ENCODE data around the gene PBXIP1.
"Not testable (repeated sequence)": the region's sequence is repeated elsewhere in the genome, so short reads cannot be mapped to it uniquely, and the experiment has no call there.

Gene PBXIP1

GRCh38 chr1:154994591-154994990 lies 38.7 kb upstream of the PBXIP1 start:
- no peak for DNase-seq (ENCODE audit: low read depth)

GRCh38 chr1:154994269-154994587 lies 38.3 kb upstream of the PBXIP1 start:
- no peak for DNase-seq (ENCODE audit: low read depth)

GRCh38 chr1:154993572-154994268 lies 37.8 kb upstream of the PBXIP1 start, which contains the start of gene LENEP:
Gene LENEP, plus strand, starts transcription at chr1:154993586. Its CDS starts 22 bp downstream, at chr1:154993608.
- DNase-seq (ENCODE audit: low read depth) = no peak

DNA sequence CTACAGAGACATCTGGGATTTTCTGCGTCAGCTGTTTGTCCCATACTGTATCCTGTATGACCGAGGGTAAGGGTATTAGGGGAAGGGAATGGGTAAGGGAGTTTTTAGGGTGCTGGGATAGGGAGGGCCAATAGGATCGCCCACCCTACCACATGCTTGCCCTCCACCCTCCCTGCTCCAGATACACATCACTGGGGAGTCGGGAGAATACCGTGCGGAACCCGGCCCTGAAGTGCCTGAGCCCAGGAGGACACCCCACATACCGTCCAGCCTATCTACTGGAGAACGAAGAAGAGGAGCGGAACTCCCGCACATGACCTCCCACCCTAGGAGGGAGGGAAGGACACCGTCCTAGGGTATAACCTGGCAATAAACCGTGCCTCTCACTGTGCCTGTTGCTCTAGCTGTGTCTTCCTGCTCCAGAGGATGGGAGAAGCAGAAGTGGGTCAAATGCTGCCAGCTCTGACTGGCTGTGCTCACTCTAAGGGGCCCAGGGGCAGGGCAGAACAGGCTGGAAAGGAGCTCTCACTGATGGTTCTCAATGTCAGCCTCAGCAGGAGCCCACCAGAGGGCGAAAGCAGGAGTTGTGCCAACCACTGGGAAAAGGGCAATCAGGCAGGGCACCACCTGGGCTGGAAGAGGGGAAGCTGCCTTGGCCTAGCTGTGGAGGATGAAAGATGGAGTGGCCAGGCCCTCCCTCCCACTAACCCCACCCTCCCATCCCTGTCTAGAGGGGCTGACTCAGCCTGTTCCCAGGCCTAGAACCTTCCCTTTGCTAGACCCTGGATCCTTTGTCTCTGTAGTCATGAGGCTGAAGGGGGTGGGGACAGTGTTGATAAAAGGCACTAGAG lies 37.0 kb upstream of the PBXIP1 start:
- DNase-seq (ENCODE audit: low read depth) = peak; percentile 61

GRCh38 chr1:154990276-154990675 lies 34.4 kb upstream of the PBXIP1 start:
- DNase-seq (ENCODE audit: low read depth) = no peak

DNA sequence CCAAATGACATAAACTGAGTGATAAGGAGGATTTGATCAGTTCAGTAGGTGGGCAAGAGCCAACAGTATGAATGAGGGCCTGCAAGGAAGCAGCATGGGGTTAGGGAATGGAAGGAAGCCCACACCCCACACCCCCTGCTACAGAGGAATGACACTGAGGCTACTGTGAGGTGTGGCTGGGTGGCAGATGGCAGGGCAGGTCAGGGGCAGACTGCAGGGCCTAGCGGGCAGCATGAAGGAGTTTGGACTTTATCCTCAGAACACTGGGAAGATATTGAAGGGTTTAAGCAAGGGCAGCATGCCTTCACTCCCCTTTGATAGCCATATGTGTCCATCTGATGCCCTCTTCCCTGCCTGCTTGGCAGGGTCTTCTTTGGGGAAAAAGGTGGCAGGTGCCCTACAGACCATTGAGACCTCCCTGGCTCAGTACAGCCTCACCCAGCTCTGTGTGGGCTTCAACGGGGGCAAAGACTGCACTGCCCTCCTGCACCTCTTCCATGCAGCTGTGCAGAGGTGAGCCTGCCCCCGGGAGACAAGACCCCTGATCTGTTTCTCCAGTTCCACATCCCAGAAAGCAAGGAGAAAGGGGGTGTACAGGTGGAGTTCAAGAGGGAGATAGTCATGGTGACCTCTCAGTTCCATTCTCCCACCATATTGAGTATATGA lies 33.4 kb upstream of the PBXIP1 start:
- no peak for DNase-seq (ENCODE audit: low read depth)

DNA sequence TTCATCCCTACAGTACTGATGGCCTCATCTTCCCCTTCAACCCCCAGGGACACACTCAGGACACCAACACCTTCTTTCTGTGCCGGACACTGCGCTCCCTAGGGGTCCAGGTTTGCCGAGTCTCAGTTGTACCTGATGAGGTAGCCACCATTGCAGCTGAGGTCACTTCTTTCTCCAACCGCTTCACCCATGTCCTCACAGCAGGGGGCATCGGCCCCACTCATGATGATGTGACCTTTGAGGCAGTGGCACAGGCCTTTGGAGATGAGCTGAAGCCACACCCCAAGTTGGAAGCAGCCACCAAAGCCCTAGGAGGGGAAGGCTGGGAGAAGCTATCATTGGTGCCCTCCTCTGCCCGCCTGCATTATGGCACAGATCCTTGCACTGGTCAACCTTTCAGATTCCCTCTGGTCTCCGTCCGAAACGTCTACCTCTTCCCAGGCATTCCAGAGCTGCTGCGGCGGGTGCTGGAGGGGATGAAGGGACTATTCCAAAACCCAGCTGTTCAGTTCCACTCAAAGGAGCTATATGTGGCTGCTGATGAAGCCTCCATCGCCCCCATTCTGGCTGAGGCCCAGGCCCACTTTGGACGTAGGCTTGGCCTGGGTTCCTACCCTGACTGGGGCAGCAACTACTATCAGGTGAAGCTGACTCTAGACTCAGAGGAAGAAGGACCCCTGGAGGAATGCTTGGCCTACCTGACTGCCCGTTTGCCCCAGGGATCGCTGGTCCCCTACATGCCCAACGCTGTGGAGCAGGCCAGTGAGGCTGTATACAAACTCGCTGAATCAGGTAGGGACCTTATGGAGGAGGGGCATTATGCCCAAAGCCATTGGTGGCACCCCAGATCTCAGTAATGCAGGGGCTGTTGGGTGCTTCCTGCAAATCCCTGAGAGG lies 32.4 kb upstream of the PBXIP1 start:
- no peak for DNase-seq (ENCODE audit: low read depth)

DNA sequence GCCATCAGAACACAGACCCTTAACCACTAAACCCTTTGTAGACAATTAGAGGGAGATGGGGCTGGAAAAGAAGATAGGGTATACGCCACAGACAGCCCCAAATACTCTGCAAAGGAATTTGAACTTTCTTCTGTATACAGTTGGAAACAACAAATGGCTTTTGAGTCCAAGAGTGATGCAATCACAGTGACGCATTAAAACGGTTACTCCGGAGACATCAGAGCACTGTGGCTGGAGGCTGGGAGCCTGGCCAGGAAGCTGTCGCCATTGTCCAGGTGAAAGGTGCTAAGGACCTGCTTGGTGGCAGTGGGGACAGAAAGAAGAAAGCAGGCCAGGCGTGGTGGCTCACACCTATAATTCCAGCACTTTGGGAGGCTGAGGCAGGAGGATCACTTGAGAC lies 31.4 kb upstream of the PBXIP1 start:
- DNase-seq (ENCODE audit: low read depth) = no peak

DNA sequence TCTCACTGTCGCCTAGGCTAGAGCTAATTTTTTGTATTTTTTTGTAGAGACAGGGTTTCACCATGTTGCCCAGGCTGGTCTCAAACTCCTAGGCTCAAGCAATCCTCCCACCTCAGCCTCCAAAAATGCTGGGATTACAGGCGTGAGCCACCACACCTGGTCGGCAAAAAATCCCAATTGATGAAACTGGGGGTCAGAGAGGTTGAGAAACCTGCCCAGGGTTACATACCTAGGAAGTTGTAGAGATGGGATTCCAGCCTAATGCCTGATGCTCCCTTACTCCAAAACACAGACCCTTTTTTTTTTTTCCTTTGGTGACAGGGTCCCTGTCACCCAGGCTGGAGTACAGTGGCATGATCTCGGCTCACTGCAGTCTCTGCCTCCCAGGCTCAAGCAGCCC lies 30.8 kb upstream of the PBXIP1 start:
- not testable (repeated sequence) for DNase-seq (ENCODE audit: low read depth)

DNA sequence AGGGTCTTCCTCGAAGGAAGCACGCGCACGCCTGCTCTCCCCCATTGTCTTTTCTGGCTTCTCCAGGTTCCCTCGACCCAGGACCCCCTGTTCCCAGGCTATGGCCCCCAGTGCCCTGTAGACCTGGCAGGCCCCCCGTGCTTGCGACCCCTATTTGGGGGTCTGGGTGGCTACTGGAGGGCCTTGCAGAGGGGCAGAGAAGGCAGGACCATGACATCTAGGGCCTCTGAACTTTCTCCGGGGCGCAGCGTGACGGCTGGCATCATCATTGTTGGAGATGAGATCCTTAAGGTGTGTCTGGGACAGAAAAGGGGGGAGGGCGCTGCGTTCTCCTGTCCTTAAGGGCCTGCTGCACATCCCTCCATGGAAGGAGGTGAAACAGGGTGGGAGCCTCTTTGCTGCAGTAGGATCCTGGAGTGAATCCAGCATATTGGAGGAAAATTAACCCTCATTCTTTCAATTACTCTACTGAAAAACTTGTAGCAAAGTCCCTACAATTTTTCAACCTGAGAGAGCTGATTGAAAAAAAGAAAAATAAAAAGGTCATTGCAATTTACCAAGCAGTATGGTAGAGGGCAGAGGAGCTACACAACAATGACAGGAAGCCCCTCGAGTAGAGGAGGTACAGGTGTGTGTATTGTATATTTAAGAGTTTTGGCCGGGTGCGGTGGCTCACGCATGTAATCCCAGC lies 28.0 kb upstream of the PBXIP1 start:
- DNase-seq (ENCODE audit: low read depth) = no peak

GRCh38 chr1:154982897-154983648 lies 27.2 kb upstream of the PBXIP1 start, which contains the start of gene FLAD1:
Gene FLAD1, plus strand, starts transcription at chr1:154983344. Its CDS starts 351 bp downstream, at chr1:154983695.
- peak; percentile 100 for DNase-seq (ENCODE audit: low read depth)

DNA sequence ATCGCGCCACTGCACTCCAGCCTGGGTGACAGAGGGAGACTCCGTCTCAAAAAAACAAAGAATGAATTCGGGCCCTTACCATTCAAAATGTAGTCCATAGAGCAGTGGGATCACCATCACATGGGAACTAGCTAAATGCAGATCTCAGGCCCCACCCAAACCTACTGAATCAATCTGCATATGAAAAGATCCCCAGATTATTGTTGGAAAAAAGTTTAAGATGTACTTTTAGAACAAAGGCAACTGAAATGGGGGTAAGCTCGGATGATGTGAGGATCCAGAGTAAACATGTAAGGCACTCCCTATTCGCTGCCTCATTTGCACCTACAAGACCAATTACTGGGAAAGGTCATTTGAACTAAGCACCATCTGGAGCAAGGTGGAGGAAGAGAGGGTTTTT lies 26.4 kb upstream of the PBXIP1 start:
- DNase-seq (ENCODE audit: low read depth) = no peak

DNA sequence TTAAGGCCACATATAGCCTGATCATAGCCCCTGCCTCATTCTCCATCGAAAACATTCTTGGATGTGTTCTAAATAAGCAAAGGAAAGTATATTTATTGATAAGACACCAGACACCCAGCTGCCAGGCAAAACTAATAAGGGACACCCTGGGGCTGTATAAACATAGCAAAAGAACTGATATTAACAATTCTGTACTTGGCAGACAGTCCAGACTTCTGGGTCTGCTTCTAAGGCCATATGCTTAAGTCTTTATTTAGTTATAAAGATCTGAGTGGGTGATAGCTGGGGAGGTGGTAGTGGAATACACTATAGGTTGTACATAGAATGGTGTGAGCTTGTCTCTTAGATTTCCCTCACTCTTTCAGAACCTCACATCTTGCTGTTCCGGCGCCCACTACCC lies 22.5 kb upstream of the PBXIP1 start:
- no peak for DNase-seq (ENCODE audit: low read depth)

DNA sequence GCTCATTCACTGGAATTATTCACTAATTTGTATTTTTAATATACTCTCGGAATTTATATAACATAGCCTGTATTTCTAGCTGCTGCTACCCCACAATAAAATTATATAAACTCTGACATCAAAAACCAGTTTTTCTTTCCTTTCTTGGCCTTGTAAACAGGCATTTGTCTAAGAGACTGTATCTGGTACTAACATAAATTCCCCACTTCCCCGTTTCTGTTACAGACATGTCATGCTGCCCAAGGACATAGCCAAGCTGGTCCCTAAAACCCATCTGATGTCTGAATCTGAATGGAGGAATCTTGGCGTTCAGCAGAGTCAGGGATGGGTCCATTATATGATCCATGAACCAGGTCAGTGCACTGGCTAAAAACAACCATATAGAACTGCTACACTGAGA lies 21.9 kb upstream of the PBXIP1 start:
- DNase-seq (ENCODE audit: low read depth) = not testable (repeated sequence)

DNA sequence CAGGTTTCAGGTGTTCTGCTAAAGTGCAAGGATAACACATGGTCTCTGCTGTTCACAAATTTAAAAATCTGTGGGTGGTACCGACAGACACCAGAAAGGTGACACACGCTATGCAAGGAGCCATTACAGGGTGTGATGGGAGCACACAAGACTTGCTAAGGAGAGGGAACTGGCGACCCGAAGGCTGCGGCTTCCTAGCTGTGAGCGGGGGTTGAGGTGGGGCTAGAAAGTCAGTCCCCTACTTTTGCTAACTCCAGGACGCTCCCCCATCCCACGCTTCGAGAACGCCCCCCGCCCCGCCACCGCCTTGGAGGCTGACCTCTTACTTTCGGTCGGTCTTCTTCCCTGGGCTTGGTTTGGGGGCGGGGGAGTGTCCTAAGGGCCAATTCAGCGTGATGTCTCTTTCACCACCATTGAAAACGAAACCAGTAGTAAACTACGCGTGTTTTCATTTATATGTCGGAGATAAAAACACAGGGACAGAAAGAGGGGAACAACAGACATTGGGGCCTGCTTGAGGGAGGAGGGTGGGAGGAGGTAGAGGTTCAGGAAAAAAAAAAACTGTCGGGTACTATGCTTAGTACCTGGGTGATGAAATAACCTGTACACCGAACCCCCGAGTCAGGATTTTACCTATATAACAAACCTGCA lies 19.6 kb upstream of the PBXIP1 start:
- DNase-seq (ENCODE audit: low read depth) = peak; percentile 66

DNA sequence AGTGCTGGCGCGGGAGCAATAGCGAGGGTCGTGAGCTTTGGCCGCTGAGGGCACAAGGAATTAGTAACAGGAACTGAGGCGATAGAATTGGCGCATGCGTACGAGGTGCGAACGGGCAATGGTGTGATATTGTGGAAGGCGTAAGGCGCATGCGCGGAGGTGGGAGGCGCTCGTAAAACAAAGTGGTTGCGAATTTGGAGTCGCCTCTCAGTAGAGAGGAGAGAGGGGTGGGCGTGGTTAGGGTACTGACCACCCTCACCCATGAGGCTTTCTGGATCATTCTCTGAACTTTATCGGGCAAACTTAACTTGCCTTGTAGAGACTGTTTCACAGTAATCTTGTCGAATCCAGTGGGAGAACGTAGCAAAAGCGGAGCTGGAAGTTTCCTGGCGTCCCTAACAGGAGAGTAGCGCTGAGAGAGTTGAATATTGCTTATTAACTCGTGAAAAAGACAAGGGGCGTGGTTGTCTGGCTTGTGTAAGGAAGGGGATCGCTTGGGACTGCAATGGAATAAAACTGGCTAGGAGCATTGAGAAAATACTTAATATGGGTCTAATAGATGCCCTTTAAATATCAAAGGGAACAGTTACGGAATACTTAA lies 19.0 kb upstream of the PBXIP1 start:
- DNase-seq (ENCODE audit: low read depth) = peak; percentile 96

- peak; percentile 100 for DNase-seq (ENCODE audit: low read depth)
Observed at GRCh38 chr1:154974102-154974807, 18.4 kb upstream of the PBXIP1 start, which contains the start of gene CKS1B. Gene CKS1B, plus strand, starts transcription at chr1:154974681. Its CDS starts 65 bp downstream, at chr1:154974746.

DNA sequence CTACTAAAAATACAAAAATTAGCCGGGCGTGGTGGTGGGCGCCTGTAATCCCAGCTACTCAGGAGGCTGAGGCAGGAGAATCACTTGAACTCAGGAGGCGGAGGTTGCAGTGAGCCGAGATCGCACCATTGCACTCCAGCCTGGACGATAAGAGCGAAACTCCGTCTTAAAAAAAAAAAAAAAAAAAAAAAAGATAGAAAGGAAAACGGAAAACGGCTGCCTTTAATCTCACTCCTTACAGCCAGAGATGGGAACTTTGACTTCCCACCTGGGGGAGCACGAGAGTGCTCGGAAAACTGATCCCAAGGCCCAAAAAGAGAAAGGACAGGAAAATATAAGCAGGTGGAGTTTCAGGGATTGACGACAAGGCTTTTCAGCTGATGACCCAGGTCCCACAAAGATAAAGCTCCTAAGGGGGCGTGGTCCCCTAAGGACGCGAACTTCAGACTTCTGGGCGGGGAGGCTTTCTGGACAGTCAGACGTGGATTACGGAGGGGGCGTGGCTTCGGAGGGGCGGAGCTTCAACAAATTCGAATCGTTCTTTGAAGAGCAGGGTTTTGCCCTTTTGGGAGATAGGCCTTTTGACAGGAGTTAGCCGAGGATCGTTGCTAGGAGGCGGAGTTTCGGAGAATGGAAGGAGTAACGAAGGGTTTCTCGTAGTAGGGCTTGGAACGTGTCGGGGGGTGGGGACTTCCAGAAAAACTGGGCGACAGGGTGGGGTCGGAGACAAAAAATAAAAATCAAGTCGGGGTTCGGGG lies 17.6 kb upstream of the PBXIP1 start:
- peak; percentile 99 for DNase-seq (ENCODE audit: low read depth)

Measured in ELR (cell line).